Gastroesophageal sphincter (tissue), 3 donors: Measurements from ENCODE around the gene FAAH.

ENCODE experiments used
- CTCF ChIP-seq, 4 experiments: fragments of 200-600 bp in 2 of 4; fragments of 450-650 bp in 2 of 4; sonication (generic) in 1 of 4; IDR thresholded peaks; one replicate each; pipeline ENCODE4 v1.5.1; 2017 to 2019; ENCODE audit warnings: antibody characterized with exemption in 4 of 4, mild to moderate bottlenecking in 2 of 4, moderate library complexity in 2 of 4
- EP300 ChIP-seq: sonication (generic); formaldehyde crosslinking; IDR thresholded peaks from one replicate; pipeline ENCODE4 v1.6.1; 2017; ENCODE audit warnings: antibody characterized with exemption, mild to moderate bottlenecking
- POLR2AphosphoS5 ChIP-seq: sonication (generic); formaldehyde crosslinking; IDR thresholded peaks from one replicate; pipeline ENCODE4 v1.6.1; 2017; ENCODE audit warnings: antibody characterized with exemption

GRCh38 chr1:46399307-46399706 is 5.2 kb downstream of the FAAH start:
- no peak for TF ChIP-seq CTCF (IDR thresholded peaks at IDR 0.05)
- TF ChIP-seq EP300 = no peak
- TF ChIP-seq POLR2AphosphoS5 = no peak
